Measurements from ENCODE around the gene SNX24.

DNA sequence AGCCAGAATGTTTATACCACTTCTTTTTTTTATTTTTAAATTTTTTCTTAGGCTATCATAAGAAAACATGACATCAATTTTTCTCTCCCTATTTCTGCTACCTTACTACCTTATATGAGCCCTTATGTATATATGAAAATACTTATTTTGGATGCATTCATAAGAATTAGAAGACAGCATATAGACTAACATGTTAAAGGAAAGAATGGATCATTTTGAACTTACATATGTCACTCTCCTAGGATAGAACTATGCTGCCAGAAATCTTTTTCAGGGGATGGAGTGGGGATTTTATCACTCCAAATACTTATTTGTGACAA is 51.8 kb downstream of the SNX24 start:
- TF ChIP-seq, protein P1, sequence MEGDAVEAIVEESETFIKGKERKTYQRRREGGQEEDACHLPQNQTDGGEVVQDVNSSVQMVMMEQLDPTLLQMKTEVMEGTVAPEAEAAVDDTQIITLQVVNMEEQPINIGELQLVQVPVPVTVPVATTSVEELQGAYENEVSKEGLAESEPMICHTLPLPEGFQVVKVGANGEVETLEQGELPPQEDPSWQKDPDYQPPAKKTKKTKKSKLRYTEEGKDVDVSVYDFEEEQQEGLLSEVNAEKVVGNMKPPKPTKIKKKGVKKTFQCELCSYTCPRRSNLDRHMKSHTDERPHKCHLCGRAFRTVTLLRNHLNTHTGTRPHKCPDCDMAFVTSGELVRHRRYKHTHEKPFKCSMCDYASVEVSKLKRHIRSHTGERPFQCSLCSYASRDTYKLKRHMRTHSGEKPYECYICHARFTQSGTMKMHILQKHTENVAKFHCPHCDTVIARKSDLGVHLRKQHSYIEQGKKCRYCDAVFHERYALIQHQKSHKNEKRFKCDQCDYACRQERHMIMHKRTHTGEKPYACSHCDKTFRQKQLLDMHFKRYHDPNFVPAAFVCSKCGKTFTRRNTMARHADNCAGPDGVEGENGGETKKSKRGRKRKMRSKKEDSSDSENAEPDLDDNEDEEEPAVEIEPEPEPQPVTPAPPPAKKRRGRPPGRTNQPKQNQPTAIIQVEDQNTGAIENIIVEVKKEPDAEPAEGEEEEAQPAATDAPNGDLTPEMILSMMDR (IDR thresholded peaks at IDR 0.05): no peak
- TF ChIP-seq EP300 (IDR thresholded peaks at IDR 0.05): no peak
